ENCODE measurements around the gene TCL1B. TPM values are rescaled to one million over a fixed set of nuclear protein-coding genes. Genes with fewer than 3 reads are reported as not detected.

Gene TCL1B
- total RNA-seq, 1 donor from 2014 or later, result not detected

DNA sequence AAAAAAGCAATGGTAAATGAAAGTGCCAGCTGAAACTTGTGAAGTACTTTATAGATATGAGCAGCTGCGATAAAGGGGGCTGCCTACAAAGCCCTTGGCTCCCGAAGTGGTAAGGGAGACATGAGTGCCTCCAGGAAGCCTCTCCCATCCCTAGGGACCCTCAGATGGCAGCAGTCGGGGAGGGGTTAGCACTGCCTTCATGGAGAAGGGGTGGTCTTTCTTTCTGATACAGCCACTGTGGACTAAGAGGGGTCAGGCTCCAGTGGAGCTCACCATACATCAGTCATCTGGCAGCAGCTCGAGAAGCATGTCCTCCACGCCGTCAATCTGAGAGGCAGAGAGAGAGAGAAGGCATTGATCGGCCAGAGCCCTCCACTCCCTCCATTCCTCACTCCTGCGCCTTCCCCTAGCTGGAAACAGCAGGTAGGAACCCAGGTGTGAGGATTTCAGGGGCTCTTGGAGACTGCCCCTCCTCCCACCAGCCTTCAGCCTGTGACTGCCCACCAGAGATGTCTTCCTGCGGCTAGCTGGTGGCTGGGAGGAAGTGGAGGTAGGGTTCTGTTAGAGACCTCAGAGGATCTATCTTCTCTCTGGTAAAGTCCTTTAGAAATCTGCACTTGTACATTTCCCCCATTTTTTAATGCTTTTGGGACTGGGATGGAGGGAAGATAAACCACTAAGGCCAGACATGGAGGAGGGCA is 25.4 kb downstream of the TCL1B start:
- H3K27me3 ChIP-seq (ENCODE audit: low read depth), result peaks cover 86% of the 10 kb centered on the region
- no peak overlapping the region for H3K4me3 ChIP-seq
- no peaks in the 10 kb centered on the region for H3K9me3 ChIP-seq (replicated peaks)
- DNase-seq, result no peak
- TF ChIP-seq, protein P1, sequence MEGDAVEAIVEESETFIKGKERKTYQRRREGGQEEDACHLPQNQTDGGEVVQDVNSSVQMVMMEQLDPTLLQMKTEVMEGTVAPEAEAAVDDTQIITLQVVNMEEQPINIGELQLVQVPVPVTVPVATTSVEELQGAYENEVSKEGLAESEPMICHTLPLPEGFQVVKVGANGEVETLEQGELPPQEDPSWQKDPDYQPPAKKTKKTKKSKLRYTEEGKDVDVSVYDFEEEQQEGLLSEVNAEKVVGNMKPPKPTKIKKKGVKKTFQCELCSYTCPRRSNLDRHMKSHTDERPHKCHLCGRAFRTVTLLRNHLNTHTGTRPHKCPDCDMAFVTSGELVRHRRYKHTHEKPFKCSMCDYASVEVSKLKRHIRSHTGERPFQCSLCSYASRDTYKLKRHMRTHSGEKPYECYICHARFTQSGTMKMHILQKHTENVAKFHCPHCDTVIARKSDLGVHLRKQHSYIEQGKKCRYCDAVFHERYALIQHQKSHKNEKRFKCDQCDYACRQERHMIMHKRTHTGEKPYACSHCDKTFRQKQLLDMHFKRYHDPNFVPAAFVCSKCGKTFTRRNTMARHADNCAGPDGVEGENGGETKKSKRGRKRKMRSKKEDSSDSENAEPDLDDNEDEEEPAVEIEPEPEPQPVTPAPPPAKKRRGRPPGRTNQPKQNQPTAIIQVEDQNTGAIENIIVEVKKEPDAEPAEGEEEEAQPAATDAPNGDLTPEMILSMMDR (IDR thresholded peaks at IDR 0.05; ENCODE audit: borderline replicate concordance), result no peak
- no peak overlapping the region for H3K27ac ChIP-seq (replicated peaks)
- no peaks in the 10 kb centered on the region for H3K36me3 ChIP-seq
- intact Hi-C loops (cut with micrococcal nuclease), result no loop called here
- no peaks in the 10 kb centered on the region for H3K4me1 ChIP-seq

DNA sequence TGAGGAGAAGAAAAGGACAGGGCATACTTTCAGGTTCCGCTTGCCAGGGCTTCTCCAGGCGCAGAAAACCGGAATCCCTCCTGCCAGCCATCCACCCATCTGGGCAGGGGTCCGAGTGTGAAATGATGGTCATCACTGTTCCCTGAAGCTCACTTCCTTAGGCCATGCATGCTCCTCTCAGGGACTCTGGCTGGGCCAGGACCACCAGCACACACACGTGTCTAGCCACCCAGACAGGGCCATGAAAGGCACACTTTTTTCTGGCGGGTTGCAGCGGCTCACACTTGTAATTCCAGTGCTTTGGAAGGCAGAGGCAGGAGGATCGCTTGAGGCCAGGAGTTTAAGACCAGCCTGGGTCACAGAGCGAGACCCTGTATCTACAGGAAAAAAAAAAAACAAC is 26.2 kb downstream of the TCL1B start:
- TF ChIP-seq, protein P1 (IDR thresholded peaks at IDR 0.05; ENCODE audit: borderline replicate concordance), result no peak
- H3K4me1 ChIP-seq, result no peaks in the 10 kb centered on the region
- peaks cover 86% of the 10 kb centered on the region for H3K27me3 ChIP-seq (ENCODE audit: low read depth)
- no peaks in the 10 kb centered on the region for H3K9me3 ChIP-seq (replicated peaks)
- no peak overlapping the region for H3K27ac ChIP-seq (replicated peaks)
- no peak overlapping the region for H3K4me3 ChIP-seq
- H3K36me3 ChIP-seq, result no peaks in the 10 kb centered on the region
- DNase-seq, result no peak
- intact Hi-C loops (cut with micrococcal nuclease), result no loop called here

DNA sequence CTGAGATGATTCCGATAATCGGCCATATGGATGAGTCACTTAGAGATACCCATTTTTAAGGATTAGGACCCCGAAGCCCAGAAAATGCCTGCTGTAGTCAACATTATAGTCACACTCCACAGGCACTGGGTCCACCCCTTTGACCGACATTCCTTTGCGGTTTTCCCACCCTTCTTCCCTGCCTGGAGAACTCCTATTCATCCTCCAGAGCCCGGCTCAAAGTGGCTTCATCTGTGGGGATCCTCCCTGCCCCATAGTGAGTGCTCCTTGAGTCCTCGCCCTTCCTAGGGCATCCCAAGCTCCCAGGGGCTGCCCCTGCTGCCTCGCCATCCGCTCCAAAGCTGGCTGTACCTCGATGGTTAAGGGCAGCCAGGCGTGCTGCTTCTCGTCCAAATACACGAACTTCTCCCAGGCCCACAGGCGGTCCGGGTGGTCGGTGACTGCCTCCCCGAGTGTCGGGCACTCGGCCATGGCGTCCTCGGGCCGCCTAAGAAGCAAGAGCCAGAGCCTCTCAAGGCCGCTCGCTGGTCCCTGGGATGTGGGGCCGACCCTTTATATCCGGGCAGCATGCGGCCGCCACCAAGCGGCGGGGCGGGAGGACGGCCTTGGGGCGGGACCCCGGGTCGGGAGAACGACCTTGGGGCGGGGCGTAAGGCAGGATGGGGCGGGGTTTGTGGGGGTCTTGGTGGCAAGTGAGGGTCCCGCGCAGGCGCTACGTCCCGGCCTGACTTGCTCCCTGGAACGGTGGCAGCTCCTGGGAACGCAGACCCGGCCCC is 27.6 kb downstream of the TCL1B start, which contains the start of gene TCL1A:
TSS of gene TCL1A (minus strand) at position 530 of the 776 bp plus-strand sequence. CDS start at position 471, 59 bp downstream.
- H3K36me3 ChIP-seq, result no peaks in the 10 kb centered on the region
- no peak within 1 kb of the TSS for H3K4me3 ChIP-seq
- no peaks in the 10 kb centered on the region for H3K9me3 ChIP-seq (replicated peaks)
- DNase-seq, result no peak
- H3K4me1 ChIP-seq, result no peaks in the 10 kb centered on the region
- intact Hi-C loops (cut with micrococcal nuclease), result no loop called here
- H3K27me3 ChIP-seq (ENCODE audit: low read depth), result peaks cover 75% of the 10 kb centered on the region
- TF ChIP-seq, protein P1 (IDR thresholded peaks at IDR 0.05; ENCODE audit: borderline replicate concordance), result no peak
- no peak within 1 kb of the TSS for H3K27ac ChIP-seq (replicated peaks)

DNA sequence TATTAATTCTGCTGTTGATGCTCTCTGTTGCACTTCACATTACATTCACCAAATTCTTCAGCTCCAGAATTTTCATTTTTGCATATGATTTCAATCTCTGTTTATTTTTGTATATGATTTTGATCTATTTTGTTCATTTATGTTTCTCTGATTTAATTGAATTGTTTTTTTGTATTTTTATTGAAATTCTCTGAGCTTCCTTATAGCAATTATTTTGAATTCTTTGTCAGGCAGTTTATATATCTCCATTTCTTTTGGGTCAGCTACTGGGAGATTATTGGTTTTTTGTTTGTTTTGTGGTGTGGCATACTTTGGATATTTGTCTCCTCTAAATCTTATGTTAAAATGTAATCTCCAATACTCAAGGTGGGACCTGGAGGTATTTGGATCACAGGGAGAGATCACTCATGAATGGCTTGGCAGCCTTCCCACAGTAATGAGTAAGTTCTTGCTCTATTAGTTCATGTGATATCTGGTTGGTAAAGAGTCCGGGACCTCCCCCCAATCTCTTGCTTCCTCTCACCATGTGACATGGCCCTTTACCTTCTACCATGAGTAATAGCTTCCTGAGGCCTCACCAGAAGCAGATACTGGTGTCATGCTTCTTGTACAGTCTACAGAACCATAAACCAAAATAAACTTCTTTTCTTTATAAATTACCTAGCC is 36.4 kb downstream of the TCL1B start:
- TF ChIP-seq, protein P1 (IDR thresholded peaks at IDR 0.05; ENCODE audit: borderline replicate concordance), result no peak
- Histone ChIP-seq H3K36me3 (no peaks in the 10 kb centered on the region), H3K4me1 (no peaks in the 10 kb centered on the region), H3K9me3 (replicated peaks) (peaks cover 40% of the 10 kb centered on the region), H3K4me3 (no peak overlapping the region), H3K27me3 (ENCODE audit: low read depth) (peaks cover 25% of the 10 kb centered on the region), H3K27ac (replicated peaks) (no peak overlapping the region)
- intact Hi-C loops (cut with micrococcal nuclease), result no loop called here
- no peak for DNase-seq

DNA sequence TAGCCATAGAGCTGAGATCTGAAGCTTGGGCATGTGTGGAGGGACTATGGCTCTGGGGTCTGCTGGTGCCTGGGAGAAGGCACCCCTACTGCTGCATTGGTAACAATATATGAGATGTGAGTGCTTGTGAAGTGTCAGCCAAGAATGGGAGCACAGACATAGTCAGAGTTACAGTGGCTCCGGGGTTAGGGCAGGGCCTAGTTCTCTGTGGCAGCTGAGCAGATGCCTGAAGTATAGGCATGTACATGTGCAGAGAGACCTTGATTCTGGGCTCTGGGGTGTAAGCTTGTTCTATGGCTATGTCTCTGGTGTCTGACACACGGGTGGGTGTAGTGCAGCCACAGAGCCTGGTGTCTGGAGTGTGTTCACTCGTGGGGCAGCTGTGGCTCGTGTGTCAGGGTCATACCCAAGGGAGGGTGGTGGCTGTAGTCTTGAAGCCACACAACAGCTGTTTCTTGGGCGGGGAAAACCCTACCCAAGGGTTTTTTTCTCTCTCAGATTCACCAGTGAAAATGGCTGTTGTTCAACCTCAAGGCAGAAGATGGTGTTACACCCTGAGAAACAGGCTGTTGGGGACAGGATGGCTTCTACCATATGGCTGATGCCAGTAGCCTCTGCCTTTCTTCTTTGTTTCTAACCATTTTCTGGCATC is 39.6 kb downstream of the TCL1B start:
- H3K9me3 ChIP-seq (replicated peaks), result peaks cover 38% of the 10 kb centered on the region
- intact Hi-C loops (cut with micrococcal nuclease), result no loop called here
- no peak overlapping the region for H3K27ac ChIP-seq (replicated peaks)
- H3K4me3 ChIP-seq, result no peak overlapping the region
- TF ChIP-seq, protein P1 (IDR thresholded peaks at IDR 0.05; ENCODE audit: borderline replicate concordance), result no peak
- H3K36me3 ChIP-seq, result no peaks in the 10 kb centered on the region
- peaks cover 56% of the 10 kb centered on the region for H3K27me3 ChIP-seq (ENCODE audit: low read depth)
- no peak for DNase-seq
- H3K4me1 ChIP-seq, result no peaks in the 10 kb centered on the region

Data from left ventricle myocardium inferior (tissue), 1 donor.